Body of pancreas (tissue), 4 donors: ENCODE measurements around the gene FGR.

Experiments used
- CTCF ChIP-seq, 7 experiments: fragments of 450-650 bp in 4 of 7; fragments of 200-600 bp in 3 of 7; sonication (generic) in 3 of 7; IDR thresholded peaks; one replicate each; pipeline ENCODE4 v1.5.1; 2016 to 2019; ENCODE audit warnings: antibody characterized with exemption in 7 of 7
- POLR2A ChIP-seq, 3 donors: fragments of 450-650 bp; IDR thresholded peaks; one replicate each; pipeline ENCODE4 v1.6.1; 2016; ENCODE audit warnings: antibody characterized with exemption in 3 of 3, mild to moderate bottlenecking in 2 of 3

- no peak for TF ChIP-seq CTCF (IDR thresholded peaks at IDR 0.05)
- no peak for TF ChIP-seq POLR2A (IDR thresholded peaks at IDR 0.05)
These were observed 20.2 kb downstream of the FGR start for GRCh38 chr1:27614625-27615344.
